ENCODE measurements around the gene GPRC5C. TPM values are rescaled to one million over a fixed set of nuclear protein-coding genes. Genes with fewer than 3 reads are reported as not detected.

The GPRC5C gene
- total RNA-seq, 1 experiment from 2014 or later = 15.5 TPM

DNA sequence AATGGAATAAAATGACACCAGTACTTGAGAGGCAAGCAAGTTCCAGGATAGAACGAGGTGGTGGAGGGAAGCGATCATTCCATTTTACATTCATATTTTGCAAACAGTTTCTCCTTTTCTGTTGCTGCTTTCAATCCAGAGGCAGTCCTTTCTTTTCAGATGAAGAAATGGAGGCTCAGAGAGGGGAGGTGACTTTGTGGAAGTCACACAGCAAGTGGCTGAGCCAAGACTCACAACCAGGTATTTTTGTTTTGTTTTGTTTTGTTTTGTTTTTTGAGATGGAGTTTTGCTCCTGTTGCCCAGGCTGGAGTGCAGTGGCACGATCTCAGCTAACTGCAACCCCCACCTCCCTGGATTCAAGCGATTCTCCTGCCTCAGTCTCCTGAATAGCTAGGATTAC is 35.3 kb upstream of the GPRC5C start:
- Histone ChIP-seq H3K79me2 (ENCODE audit: insufficient read depth, low read length) (no peaks in the 10 kb centered on the region), H2BK120ac (ENCODE audit: low read depth, low read length, poor library complexity, severe bottlenecking) (no peak overlapping the region), H2BK5ac (ENCODE audit: insufficient read length, low read length) (no peak overlapping the region), H3K4ac (ENCODE audit: low read depth, low read length) (no peak overlapping the region), H3K23ac (ENCODE audit: insufficient read length, low read depth, low read length) (no peak overlapping the region), H3K14ac (ENCODE audit: insufficient read depth, low read length) (no peak overlapping the region), H3K9me3 (ENCODE audit: control insufficient read depth, low read depth, low read length) (no peaks in the 10 kb centered on the region), H3K18ac (ENCODE audit: insufficient read length, low read depth, low read length) (no peak overlapping the region), H4K91ac (ENCODE audit: insufficient read length, low read depth, low read length) (no peak overlapping the region), H2BK20ac (ENCODE audit: low read depth, low read length, poor library complexity, severe bottlenecking) (no peak overlapping the region), H4K8ac (replicated peaks; ENCODE audit: insufficient read length, low read depth, low read length) (no peak overlapping the region), H3K79me1 (ENCODE audit: insufficient read depth, low read depth, low read length, poor library complexity, severe bottlenecking) (no peaks in the 10 kb centered on the region), H3K23me2 (ENCODE audit: insufficient read length, low read depth, low read length, poor library complexity, severe bottlenecking) (peaks cover 2% of the 10 kb centered on the region), H3K27ac (ENCODE audit: insufficient read length, low read depth, low read length) (no peak overlapping the region), H2BK15ac (ENCODE audit: low read depth, low read length) (no peak overlapping the region), H3K27me3 (ENCODE audit: insufficient read depth, low read length) (no peaks in the 10 kb centered on the region), H3T11ph (ENCODE audit: low read length) (no peak overlapping the region), H2AK5ac (ENCODE audit: insufficient read length, low read length) (no peak overlapping the region), H4K5ac (ENCODE audit: insufficient read length, low read depth, low read length) (no peak overlapping the region), H2AFZ (ENCODE audit: low read length) (no peak overlapping the region), H3K4me2 (ENCODE audit: insufficient read depth, insufficient read length, low read length) (no peak overlapping the region), H3K56ac (ENCODE audit: insufficient read length, low read depth, low read length) (no peak overlapping the region), H3K9ac (ENCODE audit: extremely low read depth, insufficient read length, low read length) (no peak overlapping the region), H4K20me1 (ENCODE audit: control insufficient read depth, insufficient read depth, insufficient read length) (no peaks in the 10 kb centered on the region), H2BK12ac (ENCODE audit: insufficient read length, low read depth, low read length) (no peak overlapping the region), H3K4me1 (ENCODE audit: insufficient read depth, low read length) (no peaks in the 10 kb centered on the region)
- Mint-ChIP-seq H3K4me3 (no peak overlapping the region), H3K9me3 (peaks cover 0 to 4% of the 10 kb centered on the region in 2 experiments; a peak in 1 of 5 replicates), H3K27me3 (ENCODE audit: low read depth) (peaks cover 4% of the 10 kb centered on the region), H3K27ac (no peak overlapping the region), H3K4me1 (peaks cover 2 to 10% of the 10 kb centered on the region in 2 experiments; a peak in 2 of 4 replicates), H3K36me3 (ENCODE audit: insufficient read depth in 1 of 3, low read depth in 3 of 3) (no peaks in the 10 kb centered on the region; a peak in 1 of 7 replicates)
- DNase-seq = no peak
- no CpG with 5 or more reads among the region's 4 CpGs for WGBS (ENCODE audit: extremely low coverage, insufficient read length, low lambda C conversion rate)
- TF ChIP-seq, protein P1, sequence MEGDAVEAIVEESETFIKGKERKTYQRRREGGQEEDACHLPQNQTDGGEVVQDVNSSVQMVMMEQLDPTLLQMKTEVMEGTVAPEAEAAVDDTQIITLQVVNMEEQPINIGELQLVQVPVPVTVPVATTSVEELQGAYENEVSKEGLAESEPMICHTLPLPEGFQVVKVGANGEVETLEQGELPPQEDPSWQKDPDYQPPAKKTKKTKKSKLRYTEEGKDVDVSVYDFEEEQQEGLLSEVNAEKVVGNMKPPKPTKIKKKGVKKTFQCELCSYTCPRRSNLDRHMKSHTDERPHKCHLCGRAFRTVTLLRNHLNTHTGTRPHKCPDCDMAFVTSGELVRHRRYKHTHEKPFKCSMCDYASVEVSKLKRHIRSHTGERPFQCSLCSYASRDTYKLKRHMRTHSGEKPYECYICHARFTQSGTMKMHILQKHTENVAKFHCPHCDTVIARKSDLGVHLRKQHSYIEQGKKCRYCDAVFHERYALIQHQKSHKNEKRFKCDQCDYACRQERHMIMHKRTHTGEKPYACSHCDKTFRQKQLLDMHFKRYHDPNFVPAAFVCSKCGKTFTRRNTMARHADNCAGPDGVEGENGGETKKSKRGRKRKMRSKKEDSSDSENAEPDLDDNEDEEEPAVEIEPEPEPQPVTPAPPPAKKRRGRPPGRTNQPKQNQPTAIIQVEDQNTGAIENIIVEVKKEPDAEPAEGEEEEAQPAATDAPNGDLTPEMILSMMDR (conservative IDR thresholded peaks at IDR 0.05) = no peak

Data from H9 (cell line).